NCI-H1105 treated with DMSO at 0.1 percent for 48 hours (cell line): ENCODE measurements around the gene ITGAV.
"Not testable (repeated sequence)": the region's sequence is repeated elsewhere in the genome, so short reads cannot be mapped to it uniquely, and the experiment has no call there.

Experiments
- DNase-seq: peaks from one replicate; lab custom pipeline; 2025; lab: John Stamatoyannopoulos, UW

ITGAV gene

GRCh38 chr2:186589612-186590349 is at the start of gene ITGAV:
Gene ITGAV, plus strand, starts transcription at chr2:186590056. Its CDS starts 283 bp downstream, at chr2:186590339.
- peak; percentile 81 for DNase-seq

GRCh38 chr2:186540941-186541340 is 48.9 kb upstream of the ITGAV start:
- DNase-seq: no peak

DNA sequence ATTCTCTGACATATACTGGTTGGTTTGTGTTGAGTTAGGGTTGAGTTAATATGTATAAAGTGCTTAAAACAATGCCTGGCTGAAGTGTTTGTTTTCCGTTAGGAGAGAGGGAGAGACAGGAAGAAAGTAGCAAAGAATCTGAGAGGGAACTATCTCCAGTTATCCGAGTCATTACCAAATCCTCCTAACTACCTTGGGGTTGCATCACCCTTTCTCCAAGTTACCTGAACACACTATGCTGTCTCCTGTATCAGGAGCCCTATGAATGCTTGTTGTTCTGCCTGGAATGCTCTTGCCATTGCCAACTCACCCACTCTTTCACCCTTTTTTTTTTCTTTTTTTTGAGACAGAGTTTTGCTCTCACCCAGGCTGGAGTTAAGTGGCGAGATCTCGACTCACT is 47.9 kb upstream of the ITGAV start:
- DNase-seq: no peak

- DNase-seq: no peak
These were observed 46.2 kb upstream of the ITGAV start for GRCh38 chr2:186543561-186544131.

DNA sequence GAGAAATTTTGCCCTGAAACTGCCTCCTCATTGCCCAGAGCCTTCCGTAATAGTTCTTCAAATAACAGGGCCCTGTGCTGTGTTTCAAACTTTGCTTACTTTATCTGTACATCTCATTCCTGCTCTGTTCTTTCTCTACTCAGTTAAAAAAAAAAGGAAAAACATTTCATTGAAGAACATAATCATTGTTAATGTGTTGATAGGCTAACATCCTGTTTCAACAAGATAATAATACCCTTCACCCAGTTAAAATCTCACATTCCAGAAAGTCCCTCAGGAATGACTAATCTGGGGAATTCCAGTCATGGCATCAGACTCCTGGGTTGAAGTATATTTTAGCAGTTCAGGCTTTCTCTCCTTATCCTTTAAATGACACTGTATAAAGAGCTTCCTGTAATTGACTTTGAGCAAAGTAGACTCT is 45.6 kb upstream of the ITGAV start:
- DNase-seq: no peak

DNA sequence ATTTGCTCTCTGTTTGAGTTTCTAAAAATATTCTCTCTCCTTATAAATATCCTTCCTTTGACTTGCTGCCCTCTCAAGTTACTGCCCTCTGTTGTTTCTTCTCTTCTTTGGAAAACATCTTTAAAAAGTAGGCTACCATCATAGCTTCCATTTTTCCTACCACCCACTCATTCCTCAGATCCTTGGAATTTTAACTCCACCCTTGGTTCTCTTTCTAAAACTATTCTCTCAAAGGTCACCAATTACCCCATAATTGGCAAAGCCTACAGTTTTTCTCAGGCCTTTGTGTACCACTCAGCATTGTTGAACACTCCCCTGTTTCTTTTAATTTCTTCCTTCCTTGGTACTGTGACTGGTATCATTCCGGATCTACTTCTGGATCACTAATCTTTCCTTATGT is 43.0 kb upstream of the ITGAV start:
- no peak for DNase-seq

DNA sequence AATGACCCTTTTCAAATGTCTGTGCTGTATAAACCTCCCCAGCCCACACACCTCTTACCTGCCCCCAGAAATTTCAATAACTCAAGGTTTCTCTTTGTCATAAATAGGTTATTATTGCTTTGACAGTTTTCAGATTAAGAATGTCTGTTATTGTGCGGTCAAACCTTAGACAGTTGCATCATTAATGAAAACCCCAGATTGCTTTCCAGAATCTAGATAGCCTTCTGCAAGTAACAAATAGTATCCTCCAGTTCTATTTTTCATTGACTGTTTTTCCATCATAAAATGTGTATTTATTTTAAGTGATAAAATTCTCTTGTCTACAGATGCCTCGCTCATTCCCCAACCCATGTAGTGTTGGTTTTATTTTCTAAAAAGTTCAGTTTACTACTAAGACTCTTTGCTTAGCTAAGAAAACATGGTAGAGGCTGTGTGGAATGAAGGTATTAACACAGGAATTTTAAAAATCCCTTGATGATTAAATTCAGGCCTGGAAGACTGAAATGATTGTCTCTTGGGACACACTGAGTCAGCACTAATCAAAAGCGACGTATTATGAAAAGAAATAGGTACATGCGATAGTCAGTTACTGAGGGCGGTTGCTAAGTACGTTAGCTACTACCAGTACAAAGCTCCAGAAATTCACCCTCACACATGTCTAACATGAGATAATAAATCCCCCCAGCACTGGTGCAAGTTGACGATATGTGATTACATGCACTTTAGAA is 38.4 kb upstream of the ITGAV start:
- no peak for DNase-seq

- no peak for DNase-seq
These were observed 35.4 kb upstream of the ITGAV start for GRCh38 chr2:186554429-186554828.

- no peak for DNase-seq
These were observed 34.8 kb upstream of the ITGAV start for GRCh38 chr2:186554850-186555671.

DNA sequence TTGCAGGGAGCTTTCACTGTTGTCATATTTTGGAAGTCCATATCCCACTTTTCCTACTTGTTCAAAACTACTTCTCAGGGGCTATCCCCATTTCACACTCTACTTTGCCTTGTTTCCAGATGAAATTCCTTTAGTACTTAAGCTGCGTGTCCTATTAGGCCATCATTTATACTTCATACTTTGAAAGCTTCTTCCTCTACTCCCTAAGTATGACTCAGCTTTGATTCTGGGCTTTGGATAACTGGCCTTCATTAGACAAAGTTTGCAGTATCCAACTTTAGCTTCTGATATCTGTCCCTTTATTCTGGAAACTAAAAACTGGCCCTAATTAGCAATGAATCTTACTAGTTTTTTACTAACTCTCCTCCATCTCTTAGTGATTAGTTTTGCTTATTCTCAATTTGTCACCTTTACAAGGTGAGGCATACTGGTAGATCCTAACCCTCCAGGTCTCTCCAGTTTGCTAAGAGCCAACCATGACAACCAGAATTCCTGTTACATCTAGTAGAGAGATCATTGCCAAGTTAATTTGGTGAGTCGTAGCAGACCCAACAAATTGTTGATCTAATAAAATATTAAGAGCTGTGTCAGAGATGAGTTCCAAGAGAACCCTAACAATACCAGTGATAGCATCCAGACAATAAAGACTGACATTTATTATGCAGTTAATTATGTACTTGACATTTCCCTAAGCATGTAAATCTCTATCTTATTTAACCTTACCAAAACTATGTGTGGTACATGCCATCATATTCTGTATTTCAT is 31.2 kb upstream of the ITGAV start:
- DNase-seq: no peak

DNA sequence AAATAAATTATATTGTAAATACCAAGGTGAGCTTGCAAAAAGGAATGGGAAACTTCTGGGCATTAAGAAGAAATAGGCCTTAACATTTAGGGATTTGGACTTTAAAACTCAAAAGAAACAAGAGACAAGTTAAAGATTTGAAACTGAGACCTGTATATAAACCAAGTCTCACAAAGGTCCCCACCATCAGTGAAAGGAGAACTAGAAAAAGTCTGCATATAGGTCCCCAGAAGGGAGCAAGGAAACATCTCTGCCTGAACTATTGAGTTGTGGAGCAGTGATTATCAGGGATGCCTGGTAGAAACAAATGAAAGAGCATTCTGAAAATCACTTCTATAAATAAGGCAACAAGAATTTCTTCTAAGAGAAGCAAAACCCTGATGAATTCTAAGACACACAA is 30.5 kb upstream of the ITGAV start:
- DNase-seq: no peak

DNA sequence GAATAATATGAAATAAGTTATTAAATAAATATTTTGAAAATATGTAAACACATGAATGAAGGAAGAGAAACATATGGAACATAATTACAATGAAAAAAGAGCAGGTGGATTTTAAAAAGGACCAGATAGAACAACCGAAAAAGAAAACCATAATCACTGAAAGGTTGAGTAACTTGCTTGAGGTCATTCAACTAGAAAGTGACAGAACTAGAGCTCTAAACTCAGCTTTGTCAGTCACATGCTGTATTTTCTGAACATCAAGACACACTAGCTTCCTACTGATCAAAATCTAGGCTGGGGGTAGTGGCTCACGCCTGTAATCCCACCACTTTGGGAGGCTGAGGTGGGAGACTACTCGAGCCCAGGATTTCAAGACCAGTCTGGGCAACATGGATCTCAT is 30.0 kb upstream of the ITGAV start:
- no peak for DNase-seq

DNA sequence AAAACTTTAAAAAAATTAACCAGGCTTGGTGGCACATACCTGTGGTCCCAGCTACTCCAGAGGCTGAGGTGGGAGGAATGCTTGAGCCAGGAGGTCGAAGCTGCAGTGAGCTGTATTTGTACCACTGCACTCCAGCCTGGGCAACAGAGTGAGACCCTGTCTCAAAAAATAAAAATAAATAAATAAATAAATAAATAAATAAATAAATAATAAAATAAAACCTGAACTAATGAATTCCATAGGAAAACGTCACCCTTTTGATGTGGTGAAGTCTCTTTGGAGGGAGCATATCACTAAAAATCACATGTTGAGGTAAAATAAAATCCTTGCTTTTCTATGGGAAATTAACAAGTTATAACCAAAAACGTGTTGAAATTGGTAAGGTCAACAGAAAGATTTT is 29.6 kb upstream of the ITGAV start:
- DNase-seq: no peak

GRCh38 chr2:186561467-186562208 is 28.2 kb upstream of the ITGAV start:
- DNase-seq: no peak

DNA sequence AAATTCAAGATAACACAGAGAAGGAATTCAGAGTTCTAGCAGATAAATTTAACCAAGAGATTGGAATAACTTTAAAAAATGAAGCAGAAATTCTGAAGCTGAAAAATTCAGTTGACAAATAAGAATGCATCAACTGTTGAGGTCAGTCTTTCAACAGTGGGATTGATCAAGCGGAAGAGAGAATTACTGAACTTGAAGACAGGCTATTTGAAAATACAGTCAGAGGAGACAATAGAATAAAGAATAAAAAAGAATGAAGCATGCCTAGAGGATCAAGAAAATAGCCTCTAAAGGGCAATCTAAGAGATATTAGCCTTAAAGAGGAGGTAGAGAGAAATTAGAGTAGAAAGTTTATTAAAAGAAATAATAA is 27.7 kb upstream of the ITGAV start:
- no peak for DNase-seq

DNA sequence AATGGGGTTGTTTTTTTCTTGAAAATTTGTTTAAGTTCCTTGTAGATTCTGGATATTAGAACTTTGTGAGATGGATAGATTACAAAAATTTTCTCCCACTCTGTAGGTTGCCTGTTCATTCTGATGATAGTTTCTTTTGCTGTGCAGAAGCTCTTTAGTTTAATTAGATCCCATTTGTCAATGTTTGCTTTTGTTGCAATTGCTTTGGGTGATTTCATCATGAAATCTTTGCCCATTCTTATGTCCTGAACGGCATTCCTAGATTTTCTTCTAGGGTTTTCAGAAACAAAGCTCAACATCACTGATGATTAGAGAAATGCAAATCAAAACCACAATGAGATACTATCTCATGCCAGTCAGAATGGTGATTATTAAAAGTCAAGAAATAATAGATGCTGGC is 21.3 kb upstream of the ITGAV start:
- not testable (repeated sequence) for DNase-seq

DNA sequence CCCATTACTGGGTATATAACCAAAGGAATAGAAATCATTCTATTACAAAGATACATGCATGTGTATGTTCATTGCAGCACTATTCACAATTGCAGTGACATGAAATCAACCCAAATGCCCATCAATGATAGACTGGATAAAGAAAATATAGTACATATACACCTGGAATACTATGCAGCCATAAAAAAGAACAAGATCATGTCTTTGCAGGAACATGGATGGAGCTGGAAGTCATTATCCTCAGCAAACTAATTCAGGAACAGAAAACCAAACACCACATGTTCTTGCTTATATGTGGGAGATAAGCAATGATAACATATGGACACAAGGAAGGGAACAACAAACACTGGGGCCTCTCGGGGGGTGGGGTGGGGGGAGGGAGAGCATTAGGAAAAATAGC is 20.7 kb upstream of the ITGAV start:
- DNase-seq: not testable (repeated sequence)

GRCh38 chr2:186569897-186570296 is 20.0 kb upstream of the ITGAV start:
- peak; percentile 2 for DNase-seq

DNA sequence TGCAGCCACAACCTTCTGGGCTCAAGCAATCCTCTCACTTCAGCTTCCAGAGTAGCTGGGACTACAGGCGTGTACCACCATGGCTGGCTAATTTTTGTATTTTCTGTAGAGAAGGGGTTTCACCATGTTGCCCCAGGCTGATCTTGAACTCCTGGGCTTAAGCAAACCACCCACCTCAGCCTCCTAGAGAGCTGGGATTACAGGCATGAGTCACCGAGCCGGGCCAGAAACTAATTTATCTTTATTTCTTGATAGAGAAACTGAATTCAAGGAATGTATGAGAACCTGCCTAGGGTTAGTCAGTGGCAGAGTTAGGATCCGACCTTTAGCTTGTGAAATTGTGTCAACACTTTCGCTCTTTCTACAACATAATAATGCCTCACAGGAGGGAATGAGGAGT is 19.3 kb upstream of the ITGAV start:
- no peak for DNase-seq

DNA sequence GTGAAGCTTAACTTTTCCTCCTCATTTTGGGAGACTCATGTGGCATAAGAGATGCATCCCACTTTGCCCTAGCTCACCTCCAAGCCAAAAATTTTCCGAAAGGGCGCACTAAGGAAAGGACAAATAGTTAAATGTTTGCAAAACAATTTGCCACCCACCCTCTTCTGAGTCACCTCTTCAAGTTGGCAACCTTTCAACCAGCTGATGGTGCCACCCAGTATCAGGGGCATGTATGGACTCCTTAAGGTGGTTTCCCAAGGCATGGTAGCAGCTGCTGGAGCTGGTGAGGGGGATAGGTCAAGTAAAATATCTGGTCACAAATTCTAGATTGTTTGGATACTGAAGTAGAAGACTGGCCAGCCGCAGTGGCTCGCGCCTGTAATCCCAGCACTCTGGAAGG is 17.2 kb upstream of the ITGAV start:
- DNase-seq: no peak

- no peak for DNase-seq
These were observed 16.3 kb upstream of the ITGAV start for GRCh38 chr2:186573531-186573930.
